HepG2 (cell line): ENCODE measurements around the gene SETD1A. TPM values are rescaled to one million over a fixed set of nuclear protein-coding genes. Genes with fewer than 3 reads are reported as not detected.

ENCODE experiments used
- ATF4 ChIP-seq, 2 experiments: fragments of 450-650 bp in 1 of 2; sonication (generic) in 1 of 2; formaldehyde crosslinking; IDR thresholded peaks; 2 replicates each; pipeline versions ENCODE4 v1.5.0 to v1.8.0; 2020 to 2022; ENCODE audit warnings: mild to moderate bottlenecking in 1 of 2, missing genetic modification reagents in 1 of 2
- DR1 ChIP-seq: sonication (generic); formaldehyde crosslinking; IDR thresholded peaks from 2 replicates; pipeline ENCODE4 v1.8.0; 2021; ENCODE audit warnings: mild to moderate bottlenecking, missing genetic modification reagents, inconsistent platforms
- EEA1 ChIP-seq: sonication (generic); formaldehyde crosslinking; IDR thresholded peaks from 2 replicates; pipeline ENCODE4 v1.5.1; 2020; ENCODE audit warnings: mild to moderate bottlenecking, missing genetic modification reagents, borderline replicate concordance
- GATAD1 ChIP-seq: IDR thresholded peaks from 2 replicates; pipeline ENCODE4 v1.6.1; 2016; ENCODE audit warnings: missing genetic modification reagents, missing compliant biosample characterization
- GFI1 ChIP-seq: sonication (generic); formaldehyde crosslinking; IDR thresholded peaks from 2 replicates; pipeline ENCODE4 v1.5.0; 2020; ENCODE audit warnings: missing genetic modification reagents, mild to moderate bottlenecking, borderline replicate concordance
- IRF2 ChIP-seq: IDR thresholded peaks from 2 replicates; pipeline ENCODE4 v1.6.1; 2018; ENCODE audit warnings: missing genetic modification reagents, missing compliant biosample characterization
- NONO ChIP-seq, 2 experiments: fragments of 450-650 bp in 1 of 2; sonication (generic) in 1 of 2; formaldehyde crosslinking in 1 of 2; IDR thresholded peaks in 1 of 2; conservative IDR thresholded peaks in 1 of 2; 2 replicates each; pipeline versions ENCODE4 v1.6.1 to v1.8.0; 2017 to 2022; ENCODE audit warnings: mild to moderate bottlenecking in 1 of 2, missing genetic modification reagents in 1 of 2, moderate library complexity in 1 of 2
- REXO4 ChIP-seq: sonication (generic); formaldehyde crosslinking; IDR thresholded peaks from 2 replicates; pipeline ENCODE4 v1.8.0; 2022; ENCODE audit warnings: missing genetic modification reagents, mild to moderate bottlenecking, borderline replicate concordance
- SP1 ChIP-seq, 2 experiments: fragments of 450-650 bp in 1 of 2; sonication (generic) in 1 of 2; formaldehyde crosslinking in 1 of 2; IDR thresholded peaks; 2 replicates each; pipeline versions ENCODE4 v1.4.0 to v1.6.1; 2016 to 2020; ENCODE audit warnings: missing genetic modification reagents in 1 of 2
- SRSF9 ChIP-seq: fragments of 200-400 bp; formaldehyde crosslinking; IDR thresholded peaks from 2 replicates; pipeline ENCODE4 v1.6.1; 2018; ENCODE audit warnings: borderline replicate concordance, mild to moderate bottlenecking, low read depth, low read length; ENCODE audit not compliant: insufficient read depth, poor library complexity, severe bottlenecking
- WIZ ChIP-seq: sonication (generic); formaldehyde crosslinking; IDR thresholded peaks from 2 replicates; pipeline ENCODE4 v1.5.1; 2020; ENCODE audit warnings: mild to moderate bottlenecking, missing genetic modification reagents
- ZBTB7B ChIP-seq: sonication (generic); formaldehyde crosslinking; IDR thresholded peaks from 2 replicates; pipeline ENCODE4 v1.4.0; 2020; ENCODE audit warnings: missing genetic modification reagents
- ZNF383 ChIP-seq: sonication (generic); formaldehyde crosslinking; IDR thresholded peaks from 2 replicates; pipeline ENCODE4 v1.4.0; 2020; ENCODE audit warnings: missing genetic modification reagents, mild to moderate bottlenecking, borderline replicate concordance
- ZNF674 ChIP-seq: sonication (generic); formaldehyde crosslinking; IDR thresholded peaks from 2 replicates; pipeline ENCODE4 v1.5.0; 2020; ENCODE audit warnings: low read depth, mild to moderate bottlenecking, missing genetic modification reagents
- ZNF773 ChIP-seq: sonication (generic); formaldehyde crosslinking; IDR thresholded peaks from 2 replicates; pipeline ENCODE4 v1.4.0; 2020; ENCODE audit warnings: missing genetic modification reagents, borderline replicate concordance
- ZNF775 ChIP-seq: sonication (generic); formaldehyde crosslinking; IDR thresholded peaks from 2 replicates; pipeline ENCODE4 v1.4.0; 2020; ENCODE audit warnings: missing genetic modification reagents, mild to moderate bottlenecking, moderate library complexity, borderline replicate concordance
- ZNF879 ChIP-seq: sonication (generic); formaldehyde crosslinking; IDR thresholded peaks from 2 replicates; pipeline ENCODE4 v1.8.1; 2023; ENCODE audit warnings: missing genetic modification reagents
- ZZZ3 ChIP-seq: sonication (generic); formaldehyde crosslinking; IDR thresholded peaks from 2 replicates; pipeline ENCODE4 v1.4.0; 2020; ENCODE audit warnings: missing genetic modification reagents, mild to moderate bottlenecking, borderline replicate concordance
- polyA plus RNA-seq, 8 experiments: library from polyadenylated mRNA; depleted of rRNA in 3 of 8; stranded (reverse) in 7 of 8; unstranded in 1 of 8; fragments of >200 nt; fragmentation: Illumina TruSeq in 4 of 8; extraction: Trizol in 4 of 8; gene quantifications; 2 replicates each; pipeline versions ENCODE4 v1.2.1 to v1.2.3, GENCODE V29; 2011 to 2016; ENCODE audit warnings: low read depth in 4 of 8, missing spikeins in 1 of 8, mixed read lengths in 1 of 8; ENCODE audit not compliant: insufficient read depth in 1 of 8
- total RNA-seq, 5 experiments: library from RNA; depleted of rRNA; stranded (reverse); fragments of >200 nt; fragmentation: Illumina TruSeq; extraction: Trizol; gene quantifications; 2 replicates each; pipeline ENCODE4 v1.2.3, GENCODE V29; 2016; ENCODE audit warnings: low read depth in 1 of 5
- TF ChIP-seq, protein P1 (sequence below): IDR thresholded peaks from 2 replicates; pipeline ENCODE4 v1.6.1; 2016; ENCODE audit warnings: control low read depth
- TF ChIP-seq, protein P2 (sequence below): sonication (generic); formaldehyde crosslinking; IDR thresholded peaks from 2 replicates; pipeline ENCODE4 v1.4.0; 2020; ENCODE audit warnings: missing genetic modification reagents
- TF ChIP-seq, protein P3 (sequence below): IDR thresholded peaks from 2 replicates; pipeline ENCODE4 v1.4.0; 2020; ENCODE audit warnings: mild to moderate bottlenecking, missing genetic modification reagents

Gene SETD1A
- total and polyA plus RNA-seq, 2 of the 13 experiments (the other 11 are each of a cell fraction or from before 2014, with no cell fraction given): 3.8 to 5.6 TPM

DNA sequence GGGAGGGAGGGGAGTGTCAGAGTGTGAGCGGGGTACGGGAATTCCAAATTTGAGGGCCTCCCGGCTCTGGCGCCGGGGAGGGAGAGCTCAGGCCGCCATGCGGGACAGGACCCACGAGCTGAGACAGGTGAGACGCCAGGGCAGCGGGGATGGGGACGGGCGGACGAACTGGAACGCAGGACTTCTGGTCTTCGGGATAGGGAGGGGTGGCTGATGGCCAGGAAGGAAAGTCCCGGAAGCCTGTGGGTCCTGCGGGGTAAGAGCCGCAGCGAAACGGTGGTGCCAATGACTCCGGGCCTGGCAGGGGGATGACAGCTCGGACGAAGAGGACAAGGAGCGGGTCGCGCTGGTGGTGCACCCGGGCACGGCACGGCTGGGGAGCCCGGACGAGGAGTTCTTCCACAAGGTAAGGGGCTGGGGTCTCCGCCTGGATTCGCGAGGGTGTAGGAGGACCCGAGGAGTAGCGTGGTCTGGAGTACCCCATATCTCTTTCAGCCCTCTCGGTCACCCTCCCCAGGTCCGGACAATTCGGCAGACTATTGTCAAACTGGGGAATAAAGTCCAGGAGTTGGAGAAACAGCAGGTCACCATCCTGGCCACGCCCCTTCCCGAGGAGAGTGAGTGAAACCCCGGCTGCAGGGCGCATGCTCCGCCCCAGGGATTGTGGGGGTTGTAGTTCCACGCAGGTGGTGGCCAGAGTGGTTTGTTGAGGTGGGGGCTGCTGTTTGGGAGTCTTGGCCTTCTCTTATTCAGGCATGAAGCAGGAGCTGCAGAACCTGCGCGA, 76.3 kb downstream of the SETD1A start (continued):
- TF ChIP-seq, protein P1, sequence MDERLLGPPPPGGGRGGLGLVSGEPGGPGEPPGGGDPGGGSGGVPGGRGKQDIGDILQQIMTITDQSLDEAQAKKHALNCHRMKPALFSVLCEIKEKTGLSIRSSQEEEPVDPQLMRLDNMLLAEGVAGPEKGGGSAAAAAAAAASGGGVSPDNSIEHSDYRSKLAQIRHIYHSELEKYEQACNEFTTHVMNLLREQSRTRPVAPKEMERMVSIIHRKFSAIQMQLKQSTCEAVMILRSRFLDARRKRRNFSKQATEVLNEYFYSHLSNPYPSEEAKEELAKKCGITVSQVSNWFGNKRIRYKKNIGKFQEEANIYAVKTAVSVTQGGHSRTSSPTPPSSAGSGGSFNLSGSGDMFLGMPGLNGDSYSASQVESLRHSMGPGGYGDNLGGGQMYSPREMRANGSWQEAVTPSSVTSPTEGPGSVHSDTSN: no peak
- TF ChIP-seq EEA1 (CRISPR knock-in tag) (no peak), ZNF773 (CRISPR knock-in tag) (no peak), ATF4 (CRISPR knock-in tag; IDR thresholded peaks at IDR 0.05) (no peak), ZNF383 (no peak), ZBTB7B (no peak), IRF2 (peak; percentile 89), DR1 (peak; percentile 95), ZZZ3 (CRISPR knock-in tag) (no peak), GFI1 (0 out of 2 replicates have a peak, but pooled peaks have one; percentile 36), WIZ (CRISPR knock-in tag) (no peak), REXO4 (no peak), SRSF9 (no peak), SP1 (IDR thresholded peaks at IDR 0.05) (no peak), SP1 (CRISPR knock-in tag; IDR thresholded peaks at IDR 0.05) (peak; percentile 83), ZNF879 (CRISPR knock-in tag) (no peak), ZNF775 (CRISPR knock-in tag) (no peak), ZNF674 (CRISPR knock-in tag) (no peak), GATAD1 (CRISPR knock-in tag) (peak; percentile 68), NONO (IDR thresholded peaks at IDR 0.05) (no peak), NONO (CRISPR knock-in tag; conservative IDR thresholded peaks at IDR 0.05) (peak; percentile 62; the same call in 1 of the 2 replicates)
- TF ChIP-seq, protein P2, sequence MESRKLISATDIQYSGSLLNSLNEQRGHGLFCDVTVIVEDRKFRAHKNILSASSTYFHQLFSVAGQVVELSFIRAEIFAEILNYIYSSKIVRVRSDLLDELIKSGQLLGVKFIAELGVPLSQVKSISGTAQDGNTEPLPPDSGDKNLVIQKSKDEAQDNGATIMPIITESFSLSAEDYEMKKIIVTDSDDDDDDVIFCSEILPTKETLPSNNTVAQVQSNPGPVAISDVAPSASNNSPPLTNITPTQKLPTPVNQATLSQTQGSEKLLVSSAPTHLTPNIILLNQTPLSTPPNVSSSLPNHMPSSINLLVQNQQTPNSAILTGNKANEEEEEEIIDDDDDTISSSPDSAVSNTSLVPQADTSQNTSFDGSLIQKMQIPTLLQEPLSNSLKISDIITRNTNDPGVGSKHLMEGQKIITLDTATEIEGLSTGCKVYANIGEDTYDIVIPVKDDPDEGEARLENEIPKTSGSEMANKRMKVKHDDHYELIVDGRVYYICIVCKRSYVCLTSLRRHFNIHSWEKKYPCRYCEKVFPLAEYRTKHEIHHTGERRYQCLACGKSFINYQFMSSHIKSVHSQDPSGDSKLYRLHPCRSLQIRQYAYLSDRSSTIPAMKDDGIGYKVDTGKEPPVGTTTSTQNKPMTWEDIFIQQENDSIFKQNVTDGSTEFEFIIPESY (CRISPR knock-in tag): no peak
- TF ChIP-seq, protein P3, sequence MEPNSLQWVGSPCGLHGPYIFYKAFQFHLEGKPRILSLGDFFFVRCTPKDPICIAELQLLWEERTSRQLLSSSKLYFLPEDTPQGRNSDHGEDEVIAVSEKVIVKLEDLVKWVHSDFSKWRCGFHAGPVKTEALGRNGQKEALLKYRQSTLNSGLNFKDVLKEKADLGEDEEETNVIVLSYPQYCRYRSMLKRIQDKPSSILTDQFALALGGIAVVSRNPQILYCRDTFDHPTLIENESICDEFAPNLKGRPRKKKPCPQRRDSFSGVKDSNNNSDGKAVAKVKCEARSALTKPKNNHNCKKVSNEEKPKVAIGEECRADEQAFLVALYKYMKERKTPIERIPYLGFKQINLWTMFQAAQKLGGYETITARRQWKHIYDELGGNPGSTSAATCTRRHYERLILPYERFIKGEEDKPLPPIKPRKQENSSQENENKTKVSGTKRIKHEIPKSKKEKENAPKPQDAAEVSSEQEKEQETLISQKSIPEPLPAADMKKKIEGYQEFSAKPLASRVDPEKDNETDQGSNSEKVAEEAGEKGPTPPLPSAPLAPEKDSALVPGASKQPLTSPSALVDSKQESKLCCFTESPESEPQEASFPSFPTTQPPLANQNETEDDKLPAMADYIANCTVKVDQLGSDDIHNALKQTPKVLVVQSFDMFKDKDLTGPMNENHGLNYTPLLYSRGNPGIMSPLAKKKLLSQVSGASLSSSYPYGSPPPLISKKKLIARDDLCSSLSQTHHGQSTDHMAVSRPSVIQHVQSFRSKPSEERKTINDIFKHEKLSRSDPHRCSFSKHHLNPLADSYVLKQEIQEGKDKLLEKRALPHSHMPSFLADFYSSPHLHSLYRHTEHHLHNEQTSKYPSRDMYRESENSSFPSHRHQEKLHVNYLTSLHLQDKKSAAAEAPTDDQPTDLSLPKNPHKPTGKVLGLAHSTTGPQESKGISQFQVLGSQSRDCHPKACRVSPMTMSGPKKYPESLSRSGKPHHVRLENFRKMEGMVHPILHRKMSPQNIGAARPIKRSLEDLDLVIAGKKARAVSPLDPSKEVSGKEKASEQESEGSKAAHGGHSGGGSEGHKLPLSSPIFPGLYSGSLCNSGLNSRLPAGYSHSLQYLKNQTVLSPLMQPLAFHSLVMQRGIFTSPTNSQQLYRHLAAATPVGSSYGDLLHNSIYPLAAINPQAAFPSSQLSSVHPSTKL: peak; percentile 52; the same call in 1 of the 2 replicates
